AG08396 (cell line): Measurements from ENCODE around the gene CSMD2.

Source experiments
- DNase-seq: peaks from one replicate; pipeline ENCODE4 v3.0.0; 2012; ENCODE audit warnings: low spot score, mixed read lengths

CSMD2 gene

GRCh38 chr1:33743221-33743998, 421.6 kb downstream of the CSMD2 start:
- no peak for DNase-seq

- no peak for DNase-seq
These were observed 422.4 kb downstream of the CSMD2 start for GRCh38 chr1:33742663-33743062.

DNA sequence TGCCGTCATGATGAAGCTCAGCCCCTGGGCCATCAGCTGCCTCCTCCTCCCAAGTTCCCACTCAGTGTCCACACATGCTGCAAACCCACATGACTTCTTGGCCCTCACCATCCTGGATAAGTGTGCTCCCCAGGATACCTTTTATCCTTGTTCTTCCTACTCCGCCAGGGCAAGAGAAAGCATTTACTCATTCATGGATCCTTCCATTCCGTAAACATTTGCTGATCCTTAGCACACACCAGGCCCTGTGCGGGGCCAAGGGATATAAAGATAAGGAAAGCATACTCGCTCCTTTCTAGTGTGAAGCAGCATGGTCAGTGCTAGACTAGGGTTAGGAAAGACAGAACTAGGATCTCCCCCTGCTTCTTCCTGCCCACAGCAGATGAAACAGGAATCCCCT, 423.3 kb downstream of the CSMD2 start:
- no peak for DNase-seq

- no peak for DNase-seq
These were observed 424.8 kb downstream of the CSMD2 start for GRCh38 chr1:33740040-33740744.

GRCh38 chr1:33738976-33739375, 426.1 kb downstream of the CSMD2 start:
- no peak for DNase-seq

DNA sequence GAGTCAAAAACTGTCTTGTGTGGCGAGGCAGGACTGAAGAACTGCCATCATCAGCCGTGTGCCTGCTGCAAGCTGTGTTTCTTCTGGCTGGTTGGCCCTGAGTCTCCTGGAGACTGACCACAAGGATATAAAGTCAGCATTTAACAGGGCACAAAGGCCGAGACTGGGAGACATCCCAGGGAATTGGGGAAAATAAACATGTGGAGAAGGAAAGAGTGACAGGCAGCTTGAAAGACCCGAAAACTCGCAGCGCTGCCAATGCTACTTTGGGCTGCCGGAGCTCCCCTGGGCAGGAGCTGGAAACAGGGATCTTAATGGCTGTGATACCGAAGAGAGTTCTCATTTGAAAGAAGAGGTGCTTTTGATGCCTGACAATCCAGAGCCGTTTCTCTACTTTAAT, 426.5 kb downstream of the CSMD2 start:
- DNase-seq = no peak

DNA sequence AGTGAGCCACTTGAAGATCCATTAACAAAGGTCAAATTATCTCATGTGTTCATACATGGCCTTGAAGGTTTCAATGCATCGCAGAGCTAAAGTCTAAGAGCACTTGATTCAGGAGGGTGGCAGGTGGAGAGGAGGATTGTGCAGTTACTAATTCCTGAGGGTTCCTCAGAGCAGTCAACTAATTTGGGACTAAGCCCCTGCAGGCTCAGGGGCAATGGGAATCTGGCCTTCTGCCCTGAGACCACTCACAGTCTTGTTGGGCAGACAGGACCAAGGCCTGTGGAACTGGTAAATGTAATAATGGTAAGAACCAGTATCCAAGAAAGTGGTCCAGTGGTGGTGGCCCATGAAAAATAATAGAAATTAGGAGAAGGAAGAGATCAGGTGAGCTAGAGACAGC, 428.5 kb downstream of the CSMD2 start:
- DNase-seq = no peak

- DNase-seq = peak; percentile 29
These were observed 429.4 kb downstream of the CSMD2 start for GRCh38 chr1:33735624-33736023.

DNA sequence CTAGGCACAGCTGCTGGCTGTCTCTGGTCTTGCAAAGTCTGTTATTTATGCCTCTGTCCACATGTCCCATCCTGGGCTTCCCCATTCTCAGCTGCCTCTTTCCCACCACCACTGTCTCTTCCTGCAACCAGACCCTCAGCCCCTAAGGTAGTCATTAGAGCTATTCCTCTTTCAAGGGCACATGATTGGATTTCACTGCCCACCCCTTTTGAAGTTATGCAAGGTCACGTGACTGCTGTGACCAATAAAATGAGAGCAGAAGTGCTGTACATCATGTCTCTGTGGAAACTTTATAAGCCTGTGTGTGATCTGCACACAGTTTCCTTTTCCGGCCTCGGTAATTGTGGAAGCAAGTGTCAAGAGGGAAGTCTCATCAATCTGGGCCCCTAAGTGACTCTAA, 437.7 kb downstream of the CSMD2 start:
- DNase-seq = no peak

- DNase-seq = no peak
These were observed 438.7 kb downstream of the CSMD2 start for GRCh38 chr1:33726274-33726804.

- no peak for DNase-seq
These were observed 439.4 kb downstream of the CSMD2 start for GRCh38 chr1:33725556-33726160.

- DNase-seq = no peak
These were observed 440.0 kb downstream of the CSMD2 start for GRCh38 chr1:33725037-33725436.

DNA sequence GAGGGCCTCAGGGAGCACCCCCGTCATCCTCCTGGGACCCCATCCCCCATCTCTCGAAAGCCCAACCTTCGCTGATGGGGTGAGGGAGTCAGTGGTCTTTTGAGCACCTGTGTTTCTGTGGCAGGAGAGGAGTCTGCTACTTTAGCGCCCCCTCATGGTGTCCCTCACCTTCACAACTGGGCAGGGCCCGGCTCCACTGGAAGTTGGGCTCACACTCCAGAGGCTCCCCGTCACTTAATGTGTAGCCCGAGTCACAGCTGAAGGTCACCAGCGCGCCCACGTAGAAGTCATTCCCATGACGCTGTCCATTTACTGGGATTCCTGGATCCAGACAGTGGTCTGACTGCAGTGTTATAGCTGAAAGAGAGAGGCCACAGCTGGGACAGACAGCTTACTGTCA, 440.7 kb downstream of the CSMD2 start:
- DNase-seq = no peak

GRCh38 chr1:33723251-33723650, 441.8 kb downstream of the CSMD2 start:
- no peak for DNase-seq

DNA sequence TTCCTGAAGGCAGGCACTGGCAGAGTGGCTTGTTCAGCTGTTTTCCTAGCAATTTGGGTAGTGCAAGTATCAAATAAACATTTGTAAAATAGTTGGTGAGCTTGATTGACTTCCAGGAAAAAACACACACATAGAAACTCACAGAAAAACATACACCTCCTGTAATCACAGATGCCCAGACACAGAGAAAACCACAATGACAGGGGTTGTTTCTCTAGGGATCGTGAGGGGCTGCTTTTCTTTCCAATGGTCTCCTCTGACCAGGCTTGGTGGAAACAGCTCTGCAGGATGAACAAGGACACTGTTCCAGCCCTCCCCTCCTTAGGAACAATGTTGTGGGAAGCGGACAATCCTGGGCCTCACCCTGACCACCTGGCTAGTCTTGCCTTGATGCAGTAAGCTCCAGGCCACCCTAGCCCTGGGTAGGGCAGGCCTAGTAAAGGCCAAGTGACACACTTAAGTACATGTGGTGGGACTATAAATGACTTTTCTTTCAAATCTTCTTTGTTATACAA, 443.7 kb downstream of the CSMD2 start:
- DNase-seq = no peak

- DNase-seq = no peak
These were observed 445.0 kb downstream of the CSMD2 start for GRCh38 chr1:33719771-33720670.

DNA sequence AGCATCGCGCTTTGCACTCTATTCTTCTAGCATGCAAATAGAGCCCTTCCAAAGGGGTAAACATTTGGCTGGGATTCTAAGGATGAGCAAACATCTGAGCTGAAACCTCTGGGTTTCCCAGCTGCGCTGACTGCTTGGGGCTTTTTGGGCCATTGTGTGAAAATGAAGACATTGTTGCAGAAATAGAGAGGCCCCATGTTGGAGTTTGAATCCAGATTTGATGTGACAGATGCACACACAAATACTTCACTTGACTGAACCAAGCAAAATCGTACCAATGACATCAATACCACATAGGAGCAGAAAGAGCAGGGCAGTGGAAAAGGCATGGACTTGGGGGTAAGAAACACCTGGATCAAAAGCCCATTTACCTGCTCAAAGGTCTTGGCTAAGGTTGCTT, 445.7 kb downstream of the CSMD2 start:
- DNase-seq = no peak

DNA sequence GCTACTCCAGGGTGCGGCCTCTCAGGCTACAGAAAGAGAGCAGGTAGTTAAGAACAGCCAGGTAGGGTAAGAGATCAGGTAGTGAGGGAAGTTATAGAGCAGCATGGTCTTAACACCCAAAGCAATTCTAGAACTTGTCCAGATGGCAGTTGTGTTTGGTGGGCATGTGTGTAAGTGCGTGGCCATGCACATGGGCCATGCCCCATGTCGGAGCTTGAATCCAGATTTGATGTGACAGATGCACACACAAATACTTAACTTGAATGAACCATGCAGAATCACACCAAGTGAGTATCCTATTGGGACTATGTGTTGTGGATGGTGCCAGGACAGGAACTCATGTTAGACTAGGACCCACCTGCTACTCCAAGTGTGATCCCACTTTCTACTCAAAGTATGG, 446.8 kb downstream of the CSMD2 start:
- DNase-seq = no peak

- DNase-seq = no peak
These were observed 447.9 kb downstream of the CSMD2 start for GRCh38 chr1:33716976-33717688.

DNA sequence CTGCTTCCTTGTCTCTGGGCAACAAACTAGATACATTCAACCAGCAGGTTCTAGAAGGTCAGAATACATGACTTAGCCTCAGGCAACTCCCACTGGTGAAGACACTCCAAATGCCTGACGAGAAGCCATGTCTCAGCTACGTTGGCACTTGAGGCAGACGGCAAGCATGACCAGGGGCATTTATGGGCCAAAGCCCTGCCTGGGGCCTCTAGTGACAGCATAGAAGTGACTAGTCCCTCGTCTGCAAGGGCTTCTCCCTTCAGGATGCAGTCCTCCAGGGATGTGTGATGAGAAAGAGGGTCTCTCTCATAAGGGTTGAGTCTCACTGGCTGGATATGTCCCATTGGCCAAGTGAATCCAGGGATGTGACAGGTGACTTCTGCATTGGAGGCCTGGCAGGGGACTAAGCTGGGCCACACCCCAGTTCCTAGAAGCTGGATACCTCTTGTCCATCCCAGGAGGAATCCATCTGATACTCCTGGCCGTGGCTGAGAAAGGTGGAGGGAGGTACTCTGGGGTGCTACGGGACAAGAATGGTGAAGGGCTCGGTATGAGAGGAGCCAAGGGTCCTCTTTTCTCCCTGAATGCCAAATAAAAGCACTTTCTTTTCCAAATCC, 449.7 kb downstream of the CSMD2 start:
- DNase-seq = no peak

DNA sequence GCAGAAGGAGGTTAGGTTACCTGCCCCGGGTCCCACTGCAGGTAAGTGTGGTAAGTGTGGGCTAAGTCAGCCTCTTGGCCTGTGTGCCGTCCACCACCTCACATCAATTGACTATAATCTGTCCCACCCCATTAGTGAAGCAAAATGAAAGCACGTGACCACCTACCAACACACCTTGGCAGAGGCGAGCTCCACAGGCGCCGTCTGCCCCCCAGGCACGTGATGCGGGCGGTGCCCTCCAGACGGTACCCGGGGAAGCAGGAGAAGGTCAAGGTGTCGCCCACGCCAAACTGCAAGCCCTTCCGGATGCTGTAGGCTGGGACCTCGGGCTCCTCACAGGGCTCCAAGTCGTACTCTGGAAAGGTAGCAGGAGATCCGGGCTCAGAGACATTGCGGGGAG, 450.6 kb downstream of the CSMD2 start:
- no peak for DNase-seq
